A549 (cell line): ENCODE results near the gene MRPL16.
"Not testable (repeated sequence)": the region's sequence is repeated elsewhere in the genome, so short reads cannot be mapped to it uniquely, and the experiment has no call there.

Experiments
- CEBPB ChIP-seq, 2 experiments: fragments of >200 bp in 1 of 2; sonication (Bioruptor Twin) in 1 of 2; formaldehyde crosslinking in 1 of 2; IDR thresholded peaks; 2 replicates each; pipeline ENCODE4 v1.6.1; 2012 to 2016
- CTCF ChIP-seq: fragments of >200 bp; sonication (Bioruptor Twin); formaldehyde crosslinking; IDR thresholded peaks from 3 replicates; pipeline ENCODE4 v1.5.1; 2016
- ELK1 ChIP-seq: fragments of 150-350 bp; IDR thresholded peaks from 2 replicates; pipeline ENCODE4 v1.6.1; 2014; ENCODE audit warnings: low read depth, mild to moderate bottlenecking, low read length
- HDAC2 ChIP-seq: fragments of 200-600 bp; sonication (generic); IDR thresholded peaks from 2 replicates; pipeline ENCODE4 v1.6.1; 2016
- HMGXB4 ChIP-seq: fragments of 250-450 bp; sonication (Bioruptor Pico); IDR thresholded peaks from 2 replicates; pipeline ENCODE4 v1.5.0; 2021; ENCODE audit warnings: mild to moderate bottlenecking, moderate library complexity, borderline replicate concordance
- KDM1A ChIP-seq: fragments of 200-600 bp; sonication (generic); IDR thresholded peaks from 2 replicates; pipeline ENCODE4 v1.6.1; 2016; ENCODE audit warnings: low read depth, mild to moderate bottlenecking
- PHF8 ChIP-seq: fragments of 200-600 bp; sonication (generic); IDR thresholded peaks from 2 replicates; pipeline ENCODE4 v1.6.1; 2016; ENCODE audit warnings: low read depth, mild to moderate bottlenecking, antibody characterized with exemption, moderate library complexity, borderline replicate concordance
- POLR2A ChIP-seq: IDR thresholded peaks from 2 replicates; pipeline ENCODE4 v1.6.1; 2012; ENCODE audit warnings: mild to moderate bottlenecking, low read length
- RCOR1 ChIP-seq: fragments of 150-350 bp; IDR thresholded peaks from 2 replicates; pipeline ENCODE4 v1.6.1; 2014; ENCODE audit warnings: antibody characterized with exemption, low read length, low read depth
- SREBF2 ChIP-seq: fragments of 450-650 bp; IDR thresholded peaks from 2 replicates; pipeline ENCODE4 v1.6.1; 2014; ENCODE audit warnings: mild to moderate bottlenecking, moderate library complexity

- not testable (repeated sequence) for TF ChIP-seq SREBF2; RCOR1; POLR2A; ELK1; CTCF; KDM1A; PHF8; HMGXB4; CEBPB (IDR thresholded peaks at IDR 0.05); HDAC2
Observed at GRCh38 chr11:59784441-59784840, 26.1 kb downstream of the MRPL16 start.
